ENCODE results near the gene SIMC1.
"Not testable (repeated sequence)": the region's sequence is repeated elsewhere in the genome, so short reads cannot be mapped to it uniquely, and the experiment has no call there.

The SIMC1 gene
- long read RNA-seq, donor 1, partial matches to known transcripts: 34 of 73 reads
- long read RNA-seq, donor 1, other reads (novel, unspliced or antisense): 38 of 73 reads
- long read RNA-seq, donor 2, partial matches to known transcripts: 10 of 10 reads
- long read RNA-seq, donor 2, other reads (novel, unspliced or antisense): 0 of 10 reads
- long read RNA-seq, donor 3, partial matches to known transcripts: 30 of 32 reads
- long read RNA-seq, donor 3, other reads (novel, unspliced or antisense): 0 of 32 reads
- long read RNA-seq, donor 4, partial matches to known transcripts: 7 of 8 reads
- long read RNA-seq, donor 4, other reads (novel, unspliced or antisense): 0 of 8 reads
- long read RNA-seq, donor 5, partial matches to known transcripts: 14 of 16 reads
- long read RNA-seq, donor 5, other reads (novel, unspliced or antisense): 0 of 16 reads
- long read RNA-seq, donor 6, partial matches to known transcripts: 11 of 12 reads
- long read RNA-seq, donor 6, other reads (novel, unspliced or antisense): 0 of 12 reads
- long read RNA-seq, donor 7, partial matches to known transcripts: 15 of 16 reads
- long read RNA-seq, donor 7, other reads (novel, unspliced or antisense): 0 of 16 reads
- long read RNA-seq, donor 8, partial matches to known transcripts: 0 of 18 reads
- long read RNA-seq, donor 8, other reads (novel, unspliced or antisense): 18 of 18 reads

- DNase-seq: peak; percentile 71
Measured at GRCh38 chr5:176237971-176238644, at the start of gene SIMC1. Gene SIMC1, plus strand, starts transcription at chr5:176238424. Its CDS starts 85 bp downstream, at chr5:176238509.

- no peak for DNase-seq
Measured at GRCh38 chr5:176188506-176189193, 49.6 kb upstream of the SIMC1 start.

- DNase-seq: no peak
Measured at GRCh38 chr5:176189857-176190256, 48.4 kb upstream of the SIMC1 start.

- no peak for DNase-seq
Measured at GRCh38 chr5:176190886-176191755, 47.1 kb upstream of the SIMC1 start.

GRCh38 chr5:176192094-176192721 is 46.0 kb upstream of the SIMC1 start:
- DNase-seq: no peak

- DNase-seq: not testable (repeated sequence)
Measured at GRCh38 chr5:176192722-176193117, 45.5 kb upstream of the SIMC1 start.

GRCh38 chr5:176193636-176194035 is 44.6 kb upstream of the SIMC1 start:
- DNase-seq: not testable (repeated sequence)

GRCh38 chr5:176194238-176195083 is 43.8 kb upstream of the SIMC1 start:
- DNase-seq: not testable (repeated sequence)

GRCh38 chr5:176195084-176195413 is 43.2 kb upstream of the SIMC1 start:
- not testable (repeated sequence) for DNase-seq

- not testable (repeated sequence) for DNase-seq
Measured at GRCh38 chr5:176195487-176196207, 42.6 kb upstream of the SIMC1 start.

- DNase-seq: not testable (repeated sequence)
Measured at GRCh38 chr5:176196781-176197180, 41.4 kb upstream of the SIMC1 start.

- not testable (repeated sequence) for DNase-seq
Measured at GRCh38 chr5:176197234-176197858, 40.9 kb upstream of the SIMC1 start.

- DNase-seq: not testable (repeated sequence)
Measured at GRCh38 chr5:176198299-176198698, 39.9 kb upstream of the SIMC1 start.

- DNase-seq: peak; percentile 51
Measured at GRCh38 chr5:176198991-176199733, 39.1 kb upstream of the SIMC1 start.

- not testable (repeated sequence) for DNase-seq
Measured at GRCh38 chr5:176199803-176200399, 38.3 kb upstream of the SIMC1 start.

- DNase-seq: no peak
Measured at GRCh38 chr5:176201811-176202210, 36.4 kb upstream of the SIMC1 start.

GRCh38 chr5:176203086-176203485 is 35.1 kb upstream of the SIMC1 start:
- no peak for DNase-seq

- not testable (repeated sequence) for DNase-seq
Measured at GRCh38 chr5:176203535-176203934, 34.7 kb upstream of the SIMC1 start.
